Upper lobe of left lung (tissue), 4 donors: Measurements from ENCODE around the gene AHCYL2.

Experiments
- CTCF ChIP-seq, 6 experiments: fragments of 450-650 bp in 4 of 6; fragments of 200-600 bp in 2 of 6; sonication (generic) in 2 of 6; IDR thresholded peaks; one replicate each; pipeline ENCODE4 v1.5.1; 2016 to 2019; ENCODE audit warnings: antibody characterized with exemption in 6 of 6
- POLR2A ChIP-seq, 4 donors: fragments of 450-650 bp; IDR thresholded peaks; one replicate each; pipeline ENCODE4 v1.5.1; 2016 to 2017; ENCODE audit warnings: antibody characterized with exemption in 4 of 4, mild to moderate bottlenecking in 2 of 4

GRCh38 chr7:129386506-129386905 lies 161.7 kb downstream of the AHCYL2 start:
- no peak for TF ChIP-seq CTCF (IDR thresholded peaks at IDR 0.05)
- TF ChIP-seq POLR2A (IDR thresholded peaks at IDR 0.05), result no peak
